Breast epithelium (tissue), 4 donors: ENCODE data around the gene ARL5A. TPM values are rescaled to one million over a fixed set of nuclear protein-coding genes. Genes with fewer than 3 reads are reported as not detected.

ENCODE experiments used
- DNase-seq, 2 donors: peaks; one replicate each; pipeline ENCODE4 v3.0.0-alpha.2; 2019; ENCODE audit warnings: low spot score in 2 of 2
- H3K27ac ChIP-seq, 2 donors: fragments of 200-600 bp; sonication (generic) in 1 of 2; one replicate each; pipeline ENCODE4 v1.5.1; 2016 to 2019; ENCODE audit warnings: mild to moderate bottlenecking in 1 of 2
- H3K27me3 ChIP-seq, 2 donors: fragments of 200-600 bp; sonication (generic) in 1 of 2; one replicate each; pipeline versions ENCODE4 v1.5.1 to v1.6.0; 2017 to 2019; ENCODE audit warnings: control low read depth in 1 of 2, mild to moderate bottlenecking in 1 of 2
- H3K36me3 ChIP-seq: fragments of 200-600 bp; one replicate; pipeline ENCODE4 v1.5.1; 2019
- H3K4me1 ChIP-seq, 2 donors: fragments of 200-600 bp; sonication (generic); one replicate each; pipeline ENCODE4 v1.5.1; 2016 to 2019; ENCODE audit warnings: control low read depth in 1 of 2
- H3K4me3 ChIP-seq, 3 donors: fragments of 200-600 bp; sonication (generic); 1 replicate in 2 of 3; 2 replicates in 1 of 3; pipeline ENCODE4 v1.5.1; 2016 to 2019; ENCODE audit warnings: mild to moderate bottlenecking in 3 of 3, moderate library complexity in 2 of 3
- H3K9me3 ChIP-seq, 2 donors: fragments of 200-600 bp; sonication (generic) in 1 of 2; one replicate each; pipeline ENCODE4 v1.5.1; 2016 to 2019; ENCODE audit warnings: control low read depth in 1 of 2
- CTCF ChIP-seq, 3 donors: fragments of 450-650 bp; IDR thresholded peaks; one replicate each; pipeline ENCODE4 v1.5.1; 2016 to 2017; ENCODE audit warnings: antibody characterized with exemption in 3 of 3, mild to moderate bottlenecking in 3 of 3, moderate library complexity in 3 of 3
- POLR2A ChIP-seq: fragments of 450-650 bp; IDR thresholded peaks from one replicate; pipeline ENCODE4 v1.6.1; 2016; ENCODE audit warnings: antibody characterized with exemption, mild to moderate bottlenecking, moderate library complexity
- POLR2AphosphoS5 ChIP-seq, 3 donors: sonication (generic); formaldehyde crosslinking; IDR thresholded peaks; one replicate each; pipeline ENCODE4 v1.6.1; 2017; ENCODE audit warnings: antibody characterized with exemption in 3 of 3
- intact Hi-C: fragments of 100-400 bp; cut with DNase I; formaldehyde crosslinking; loops from one replicate; pipeline ENCODE4 v1.15.1; 2023; ENCODE audit warnings: low total_unique reads
- total RNA-seq, 3 donors: library from RNA; depleted of rRNA; stranded (reverse); fragments of >200 nt; gene quantifications; one replicate each; pipeline ENCODE4 v1.1.0, GENCODE V29; 2016

ARL5A gene
- total RNA-seq, 3 donors from 2014 or later = 43.2 to 63.1 (median 45.6) TPM

DNA sequence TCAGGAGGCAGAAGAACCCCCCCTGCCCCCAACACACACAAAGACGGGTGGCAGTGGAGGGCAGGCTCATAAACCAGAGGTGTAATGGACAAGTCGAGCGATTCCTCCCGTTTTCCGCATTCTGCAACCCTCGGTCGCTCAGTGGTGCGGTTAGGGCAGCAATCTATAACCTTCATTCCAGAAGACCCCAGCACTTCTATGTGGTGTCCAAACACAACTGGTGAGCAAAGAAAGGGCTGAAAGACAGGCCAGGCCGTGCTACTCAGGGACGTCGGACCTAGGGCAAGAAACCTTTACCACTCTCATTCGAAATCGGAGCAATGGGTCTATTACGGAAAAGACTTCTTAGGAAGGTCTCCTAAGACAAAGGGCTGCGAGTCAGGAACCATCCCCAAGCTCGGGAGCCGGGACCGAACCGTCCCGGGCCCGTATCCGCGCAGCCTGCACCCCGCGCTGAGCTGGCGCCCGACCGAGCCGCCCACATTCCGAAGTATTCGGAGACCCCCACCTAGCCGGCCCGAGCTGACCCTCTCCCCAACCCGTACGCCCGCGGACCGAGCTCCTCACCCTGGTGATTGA lies 568 bp downstream of the ARL5A start:
- H3K4me1 ChIP-seq = peaks cover 0 to 13% of the 10 kb centered on the region in 2 donors
- DNase-seq = peak in 1 of 2 donors; percentile 19
- intact Hi-C loops = no loop called here

DNA sequence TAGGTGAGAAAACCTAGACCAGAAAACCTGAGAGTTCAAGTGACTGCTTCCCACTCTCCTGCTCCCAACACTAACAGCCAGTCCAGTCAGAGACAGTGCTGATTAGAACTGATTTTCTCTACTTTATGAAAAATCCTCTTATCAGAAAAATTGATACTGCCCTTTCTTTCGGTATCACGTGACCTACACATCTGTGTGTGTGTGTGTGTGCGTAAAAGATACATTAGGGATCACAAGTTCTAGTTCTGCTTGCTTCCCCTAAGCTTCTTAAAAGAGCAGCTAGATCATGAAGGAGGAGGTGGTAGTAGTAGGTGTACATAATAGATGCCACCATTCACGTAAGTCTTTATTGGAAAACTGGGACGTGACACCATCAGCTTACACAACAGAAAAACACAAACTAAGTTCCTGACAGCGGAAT lies 1.5 kb downstream of the ARL5A start:
- no peak for DNase-seq
- intact Hi-C loops = no loop called here
- no peak for TF ChIP-seq POLR2AphosphoS5 (IDR thresholded peaks at IDR 0.05)
- no peak for TF ChIP-seq CTCF (IDR thresholded peaks at IDR 0.05)

More for the DNA sequence above, 568 bp downstream of the ARL5A start:
- Histone ChIP-seq H3K27me3 (no peaks in the 10 kb centered on the region), H3K9me3 (no peaks in the 10 kb centered on the region), H3K36me3 (no peaks in the 10 kb centered on the region), H3K27ac (peak overlapping the region; percentile 89), H3K4me3 (peak overlapping the region; percentile 91 to 95 (median 92))
- TF ChIP-seq POLR2AphosphoS5 (IDR thresholded peaks at IDR 0.05) = no peak
- TF ChIP-seq POLR2A = no peak
- TF ChIP-seq CTCF (IDR thresholded peaks at IDR 0.05) = no peak

GRCh38 chr2:151824886-151825285 lies 3.3 kb downstream of the ARL5A start:
- Histone ChIP-seq H3K36me3 (no peaks in the 10 kb centered on the region), H3K4me1 (peaks cover 0 to 13% of the 10 kb centered on the region in 2 donors), H3K27me3 (no peaks in the 10 kb centered on the region), H3K4me3 (no peak overlapping the region), H3K9me3 (no peaks in the 10 kb centered on the region), H3K27ac (no peak overlapping the region)
- intact Hi-C loops = no loop called here
- TF ChIP-seq POLR2A = no peak
- TF ChIP-seq CTCF (IDR thresholded peaks at IDR 0.05) = no peak
- TF ChIP-seq POLR2AphosphoS5 (IDR thresholded peaks at IDR 0.05) = no peak
- DNase-seq = no peak

More for the DNA sequence above, 1.5 kb downstream of the ARL5A start:
- Histone ChIP-seq H3K27ac (peak overlapping the region in 1 of 2 donors; percentile 89), H3K4me3 (peak overlapping the region; percentile 91 to 95 (median 92)), H3K4me1 (peaks cover 0 to 13% of the 10 kb centered on the region in 2 donors), H3K36me3 (no peaks in the 10 kb centered on the region), H3K27me3 (no peaks in the 10 kb centered on the region), H3K9me3 (no peaks in the 10 kb centered on the region)

- H3K36me3 ChIP-seq = no peaks in the 10 kb centered on the region
- H3K27ac ChIP-seq = no peak overlapping the region
- peaks cover 0 to 13% of the 10 kb centered on the region in 2 donors for H3K4me1 ChIP-seq
- no peak overlapping the region for H3K4me3 ChIP-seq
- intact Hi-C loops = no loop called here
- no peak for DNase-seq
- H3K9me3 ChIP-seq = no peaks in the 10 kb centered on the region
- H3K27me3 ChIP-seq = no peaks in the 10 kb centered on the region
- TF ChIP-seq POLR2A (no peak), POLR2AphosphoS5 (IDR thresholded peaks at IDR 0.05) (no peak), CTCF (IDR thresholded peaks at IDR 0.05) (no peak)
Observed at GRCh38 chr2:151823651-151824050, 4.6 kb downstream of the ARL5A start.

- H3K4me3 ChIP-seq = no peak overlapping the region
- no peak for DNase-seq
- H3K27me3 ChIP-seq = no peaks in the 10 kb centered on the region
- no peaks in the 10 kb centered on the region for H3K9me3 ChIP-seq
- intact Hi-C loops = no loop called here
- no peak for TF ChIP-seq POLR2AphosphoS5 (IDR thresholded peaks at IDR 0.05)
- TF ChIP-seq CTCF (IDR thresholded peaks at IDR 0.05) = no peak
- TF ChIP-seq POLR2A = no peak
- no peaks in the 10 kb centered on the region for H3K36me3 ChIP-seq
- H3K4me1 ChIP-seq = peaks cover 0 to 2% of the 10 kb centered on the region in 2 donors
- H3K27ac ChIP-seq = no peak overlapping the region
Observed at GRCh38 chr2:151819920-151820319, 8.3 kb downstream of the ARL5A start.
